Measurements from ENCODE around the gene ASB1. TPM values are rescaled to one million over a fixed set of nuclear protein-coding genes. Genes with fewer than 3 reads are reported as not detected.

Gene ASB1
- total RNA-seq, 1 donor = 21.2 TPM

- no peak for TF ChIP-seq CTCF (IDR thresholded peaks at IDR 0.05; ENCODE audit: insufficient read depth, low read depth, low read length)
- DNase-seq (ENCODE audit: low read depth) = no peak
- H3K4me3 ChIP-seq (ENCODE audit: low read depth, low read length) = no peak overlapping the region
Observed at GRCh38 chr2:238435752-238436096, 9.0 kb downstream of the ASB1 start.

- TF ChIP-seq CTCF (IDR thresholded peaks at IDR 0.05; ENCODE audit: insufficient read depth, low read depth, low read length) = no peak
- H3K4me3 ChIP-seq (ENCODE audit: low read depth, low read length) = no peak overlapping the region
- peak; percentile 62 for DNase-seq (ENCODE audit: low read depth)
Observed at GRCh38 chr2:238438856-238439849, 12.4 kb downstream of the ASB1 start.

GRCh38 chr2:238439917-238440316, 13.2 kb downstream of the ASB1 start:
- no peak overlapping the region for H3K4me3 ChIP-seq (ENCODE audit: low read depth, low read length)
- no peak for DNase-seq (ENCODE audit: low read depth)
- no peak for TF ChIP-seq CTCF (IDR thresholded peaks at IDR 0.05; ENCODE audit: insufficient read depth, low read depth, low read length)

GRCh38 chr2:238440331-238440730, 13.6 kb downstream of the ASB1 start:
- TF ChIP-seq CTCF (IDR thresholded peaks at IDR 0.05; ENCODE audit: insufficient read depth, low read depth, low read length) = no peak

GRCh38 chr2:238440767-238441166, 14.0 kb downstream of the ASB1 start:
- no peak overlapping the region for H3K4me3 ChIP-seq (ENCODE audit: low read depth, low read length)
- DNase-seq (ENCODE audit: low read depth) = no peak

More at GRCh38 chr2:238440331-238440730, 13.6 kb downstream of the ASB1 start:
- H3K4me3 ChIP-seq (ENCODE audit: low read depth, low read length) = no peak overlapping the region
- no peak for DNase-seq (ENCODE audit: low read depth)

More at GRCh38 chr2:238440767-238441166, 14.0 kb downstream of the ASB1 start:
- no peak for TF ChIP-seq CTCF (IDR thresholded peaks at IDR 0.05; ENCODE audit: insufficient read depth, low read depth, low read length)

All from fibroblast of villous mesenchyme (primary cell).